Activated naive CD8-positive, alpha-beta T cell treated with anti-CD3 and anti-CD28 coated beads, Interleukin-2, amount 10 ng/mL, durations not matched to agents 7 days and 5 days (primary cell): ENCODE measurements around the gene TEKT5. TPM values are rescaled to one million over a fixed set of nuclear protein-coding genes. Genes with fewer than 3 reads are reported as not detected.

Experiments used
- ATAC-seq: fragments of 150-1000 bp; cut with Tn5 transposase; one replicate; pipeline ENCODE4 v1.10.0; 2021; ENCODE audit warnings: low read depth, moderate library complexity
- POLR2A ChIA-PET: fragments of 350-600 bp; sonication (Branson Sonifier 250); formaldehyde crosslinking; loops from one replicate; lab custom pipeline; 2021; ENCODE audit warnings: antibody characterized with exemption; lab: Charles Lee
- DNase-seq: peaks from one replicate; pipeline ENCODE4 v3.0.0; 2021
- H3K27ac Mint-ChIP-seq: one replicate; pipeline ENCODE4 v1.8.0; 2022; ENCODE audit warnings: mild to moderate bottlenecking, mixed read lengths
- H3K27me3 Mint-ChIP-seq: one replicate; pipeline ENCODE4 v1.8.0; 2022; ENCODE audit warnings: mild to moderate bottlenecking, moderate library complexity, mixed read lengths
- H3K36me3 Mint-ChIP-seq: one replicate; pipeline ENCODE4 v1.8.0; 2021; ENCODE audit warnings: mild to moderate bottlenecking, mixed read lengths
- H3K4me1 Mint-ChIP-seq: one replicate; pipeline ENCODE4 v1.8.0; 2021; ENCODE audit warnings: mixed read lengths
- H3K4me3 Mint-ChIP-seq: one replicate; pipeline ENCODE4 v1.8.0; 2022; ENCODE audit warnings: mild to moderate bottlenecking, moderate library complexity, mixed read lengths
- H3K9me3 Mint-ChIP-seq: one replicate; pipeline ENCODE4 v1.8.0; 2021; ENCODE audit warnings: mixed read lengths
- total RNA-seq, 2 experiments: library from RNA; stranded (reverse); gene quantifications; one replicate each; pipeline ENCODE4 v1.2.3, GENCODE V29; 2021

TEKT5 gene
- total RNA-seq, 2 experiments from 2014 or later = not detected

DNA sequence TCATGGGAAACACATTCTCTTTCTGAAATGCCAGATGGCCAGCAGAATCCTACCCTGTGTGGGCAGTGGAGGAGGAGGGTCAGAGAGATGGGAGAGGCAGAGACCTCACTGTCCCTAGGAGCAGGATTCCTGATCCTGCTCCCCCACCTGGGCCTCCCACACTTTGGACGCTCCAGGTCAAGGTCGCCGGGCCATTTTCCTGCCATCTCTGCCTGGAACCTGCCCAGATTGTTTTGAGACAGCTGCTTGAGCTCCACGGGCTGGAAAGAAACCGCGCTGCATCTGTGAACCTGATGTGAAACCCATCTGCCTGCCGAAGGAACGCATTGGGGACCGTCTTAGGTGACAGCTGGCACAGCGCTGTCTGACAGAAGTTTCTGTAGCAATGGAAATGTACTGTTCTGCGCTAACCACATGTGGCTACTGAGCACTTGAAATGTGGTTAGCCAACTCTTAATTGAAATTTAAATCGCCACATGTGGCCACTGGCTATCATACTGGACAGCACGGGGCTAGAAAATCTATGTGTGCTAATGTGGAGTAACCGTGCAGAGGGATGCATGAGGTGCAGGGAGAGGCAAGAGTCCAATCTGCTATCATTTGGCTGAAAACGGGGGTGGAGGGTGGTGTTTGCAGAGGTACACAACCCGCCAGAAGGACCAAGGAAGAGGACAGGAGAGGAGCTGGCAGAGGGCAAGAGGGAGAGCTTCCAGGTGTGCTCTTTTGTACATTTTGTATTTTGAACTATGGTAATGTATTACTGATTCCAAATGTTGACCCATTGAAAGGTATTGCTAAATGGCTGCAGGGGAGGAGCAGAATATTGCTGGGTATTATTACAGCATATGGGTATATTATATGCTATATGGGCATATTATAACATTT is 33.5 kb upstream of the TEKT5 start:
- DNase-seq (no peak), ATAC-seq (no peak)
- Mint-ChIP-seq H3K27me3 (no peaks in the 10 kb centered on the region), H3K4me1 (no peaks in the 10 kb centered on the region), H3K36me3 (no peaks in the 10 kb centered on the region), H3K9me3 (no peaks in the 10 kb centered on the region), H3K27ac (no peak overlapping the region), H3K4me3 (no peak overlapping the region)
- POLR2A ChIA-PET = no interaction called here

DNA sequence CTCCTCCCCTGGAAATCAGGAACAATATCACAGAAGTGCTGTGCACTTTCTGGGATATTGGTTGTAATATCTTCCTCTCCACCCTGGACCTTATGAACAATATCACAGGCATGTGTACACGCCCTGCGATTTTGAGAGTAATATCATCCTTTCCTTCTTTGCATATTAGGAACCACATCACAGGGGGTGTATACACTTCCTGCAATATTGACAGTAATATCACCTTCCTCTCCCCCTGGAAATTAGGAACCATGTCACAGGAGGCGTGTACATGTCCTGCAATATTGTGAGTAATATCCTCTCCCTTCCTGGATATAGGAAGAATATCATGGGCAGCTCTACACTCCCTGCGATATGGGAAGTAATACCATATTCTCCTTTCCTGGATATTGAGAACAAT is 14.2 kb upstream of the TEKT5 start:
- Mint-ChIP-seq H3K4me1 (no peaks in the 10 kb centered on the region), H3K9me3 (no peaks in the 10 kb centered on the region), H3K36me3 (no peaks in the 10 kb centered on the region), H3K27ac (no peak overlapping the region), H3K4me3 (no peak overlapping the region), H3K27me3 (no peaks in the 10 kb centered on the region)
- POLR2A ChIA-PET = no interaction called here
- ATAC-seq = no peak
- no peak for DNase-seq

DNA sequence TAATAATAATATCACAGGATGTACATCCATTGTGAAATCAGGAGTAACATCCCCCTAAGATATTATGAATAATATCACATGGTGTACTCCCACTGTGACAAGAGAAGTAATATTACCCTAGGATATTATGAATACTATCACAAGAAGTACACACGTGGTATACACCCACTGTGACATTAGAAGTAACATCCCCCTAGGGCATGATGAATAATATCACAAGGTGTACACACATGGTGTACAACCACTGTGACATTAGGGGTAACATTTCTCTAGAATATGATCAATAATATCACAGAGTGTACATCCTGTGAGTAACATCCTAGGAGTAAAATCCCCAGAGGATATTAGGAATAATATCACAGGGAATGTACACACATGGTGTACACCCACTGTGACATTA is 5.0 kb upstream of the TEKT5 start:
- H3K36me3 Mint-ChIP-seq = no peaks in the 10 kb centered on the region
- no peak overlapping the region for H3K4me3 Mint-ChIP-seq
- ATAC-seq (no peak), DNase-seq (no peak)
- no peak overlapping the region for H3K27ac Mint-ChIP-seq
- H3K27me3 Mint-ChIP-seq = no peaks in the 10 kb centered on the region
- POLR2A ChIA-PET = no interaction called here
- no peaks in the 10 kb centered on the region for H3K4me1 Mint-ChIP-seq
- H3K9me3 Mint-ChIP-seq = no peaks in the 10 kb centered on the region

DNA sequence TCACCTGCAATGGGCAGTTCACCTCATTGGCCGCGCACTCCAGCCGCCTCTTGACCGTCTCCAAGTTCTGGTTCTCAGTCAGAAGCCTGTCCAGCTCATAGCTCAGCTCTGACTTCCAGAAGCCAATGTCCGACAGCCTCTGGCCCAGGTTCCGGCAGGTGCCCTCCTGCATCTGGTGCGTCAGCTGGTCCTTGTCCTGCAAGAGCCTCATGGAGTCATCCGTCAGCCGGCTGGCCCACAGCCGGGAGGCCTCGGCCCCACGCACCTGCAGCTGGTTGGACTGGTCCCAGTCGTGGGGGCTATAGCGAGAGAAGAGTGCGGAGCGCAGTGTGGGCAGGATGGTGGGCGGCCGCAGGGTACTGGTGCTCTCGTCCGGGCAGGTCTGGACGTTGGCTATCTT is 424 bp downstream of the TEKT5 start:
- POLR2A ChIA-PET = no interaction called here
- Mint-ChIP-seq H3K27ac (no peak overlapping the region), H3K9me3 (no peaks in the 10 kb centered on the region), H3K4me3 (no peak overlapping the region), H3K4me1 (peaks cover 4% of the 10 kb centered on the region), H3K36me3 (no peaks in the 10 kb centered on the region), H3K27me3 (no peaks in the 10 kb centered on the region)
- ATAC-seq = no peak
- DNase-seq = no peak

DNA sequence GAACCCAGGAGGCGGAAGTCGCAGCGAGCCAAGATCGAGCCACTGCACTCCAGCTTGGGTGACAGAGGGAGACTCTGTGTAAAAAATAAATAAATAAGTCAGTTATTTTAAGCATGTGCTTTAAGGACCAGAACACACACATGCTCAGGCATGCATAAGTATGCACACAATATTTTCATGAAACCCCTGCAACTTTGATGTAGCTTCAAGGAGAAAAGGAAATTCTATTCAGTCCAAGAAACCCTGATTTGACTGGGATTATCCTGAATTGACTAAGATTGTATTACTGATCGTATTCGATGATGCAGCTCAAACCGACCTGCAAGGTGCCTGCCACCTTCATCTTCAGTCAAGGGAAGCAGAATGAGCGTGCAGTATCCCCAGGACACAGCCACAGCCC is 841 bp downstream of the TEKT5 start:
- POLR2A ChIA-PET = no interaction called here
- Mint-ChIP-seq H3K27me3 (no peaks in the 10 kb centered on the region), H3K36me3 (no peaks in the 10 kb centered on the region), H3K27ac (no peak overlapping the region), H3K9me3 (no peaks in the 10 kb centered on the region), H3K4me1 (peaks cover 4% of the 10 kb centered on the region), H3K4me3 (no peak overlapping the region)
- ATAC-seq (no peak), DNase-seq (no peak)

DNA sequence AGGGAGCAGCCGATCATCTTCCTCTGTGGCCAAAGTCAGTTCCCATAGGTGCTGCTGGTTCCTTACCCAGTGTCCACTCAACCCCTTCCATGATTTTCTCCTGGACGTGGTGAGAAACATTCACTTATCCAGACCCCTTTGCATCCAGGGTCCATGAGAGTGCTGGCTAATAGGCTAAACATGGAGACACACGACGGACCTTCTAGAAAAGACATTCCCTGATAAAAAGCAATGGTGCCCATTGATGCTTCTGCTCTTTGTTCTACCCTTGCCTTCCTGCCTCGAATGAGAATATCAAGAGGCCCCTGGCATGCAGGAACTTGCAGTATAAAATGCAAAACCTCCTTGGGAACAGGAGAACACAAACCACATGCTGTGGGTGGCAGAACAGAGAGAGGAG is 2.3 kb downstream of the TEKT5 start:
- POLR2A ChIA-PET = no interaction called here
- no peak for ATAC-seq
- H3K27me3 Mint-ChIP-seq = no peaks in the 10 kb centered on the region
- no peak overlapping the region for H3K27ac Mint-ChIP-seq
- H3K9me3 Mint-ChIP-seq = no peaks in the 10 kb centered on the region
- H3K4me3 Mint-ChIP-seq = no peak overlapping the region
- no peak for DNase-seq
- no peaks in the 10 kb centered on the region for H3K36me3 Mint-ChIP-seq
- H3K4me1 Mint-ChIP-seq = peaks cover 4% of the 10 kb centered on the region

DNA sequence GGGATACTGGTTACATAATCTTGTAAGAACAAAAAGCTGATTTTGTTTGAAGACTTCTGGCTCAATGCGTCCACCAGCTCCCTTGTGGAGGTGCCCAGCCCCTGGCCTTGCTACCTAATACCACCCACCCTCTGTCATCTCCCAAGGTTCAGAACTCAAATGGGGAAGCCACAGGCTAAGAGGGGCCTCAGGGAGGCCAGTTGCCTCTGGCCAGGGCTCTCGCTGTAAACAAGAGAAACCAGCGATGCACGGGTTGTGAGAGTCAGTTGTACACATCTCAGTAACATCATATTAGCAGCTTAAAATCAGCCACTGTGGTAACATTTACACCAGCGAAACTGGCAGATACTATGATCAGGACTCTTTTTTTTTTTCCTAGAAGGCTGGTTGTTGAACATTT is 6.0 kb downstream of the TEKT5 start:
- DNase-seq = no peak
- Mint-ChIP-seq H3K4me1 (peaks cover 4% of the 10 kb centered on the region), H3K27ac (no peak overlapping the region), H3K4me3 (no peak overlapping the region), H3K27me3 (peaks cover 4% of the 10 kb centered on the region), H3K36me3 (no peaks in the 10 kb centered on the region), H3K9me3 (no peaks in the 10 kb centered on the region)
- POLR2A ChIA-PET = no interaction called here
- no peak for ATAC-seq

DNA sequence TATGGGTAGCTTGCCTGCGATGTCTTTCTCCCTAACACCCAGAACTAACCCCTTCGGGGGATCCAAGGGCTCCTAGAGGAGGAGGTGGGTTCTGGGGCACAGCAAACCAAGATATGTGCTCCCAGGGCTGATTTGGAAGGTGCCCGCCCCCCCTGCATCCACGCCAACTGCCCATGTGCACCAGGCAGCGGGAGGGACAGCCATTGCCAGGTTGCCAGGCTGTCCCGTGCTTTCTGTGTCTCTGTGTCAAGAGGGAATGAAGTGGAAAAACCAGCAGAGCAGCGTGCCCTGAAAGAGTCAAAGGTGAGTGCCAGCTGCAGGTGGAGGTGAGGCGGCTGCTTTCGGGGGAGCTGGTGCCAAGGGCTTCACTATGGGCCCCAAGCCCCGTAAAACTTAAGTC is 6.4 kb downstream of the TEKT5 start:
- Mint-ChIP-seq H3K36me3 (no peaks in the 10 kb centered on the region), H3K4me3 (no peak overlapping the region), H3K27ac (no peak overlapping the region), H3K9me3 (no peaks in the 10 kb centered on the region), H3K4me1 (peaks cover 4% of the 10 kb centered on the region), H3K27me3 (peaks cover 4% of the 10 kb centered on the region)
- no peak for ATAC-seq
- POLR2A ChIA-PET = no interaction called here
- DNase-seq = no peak

DNA sequence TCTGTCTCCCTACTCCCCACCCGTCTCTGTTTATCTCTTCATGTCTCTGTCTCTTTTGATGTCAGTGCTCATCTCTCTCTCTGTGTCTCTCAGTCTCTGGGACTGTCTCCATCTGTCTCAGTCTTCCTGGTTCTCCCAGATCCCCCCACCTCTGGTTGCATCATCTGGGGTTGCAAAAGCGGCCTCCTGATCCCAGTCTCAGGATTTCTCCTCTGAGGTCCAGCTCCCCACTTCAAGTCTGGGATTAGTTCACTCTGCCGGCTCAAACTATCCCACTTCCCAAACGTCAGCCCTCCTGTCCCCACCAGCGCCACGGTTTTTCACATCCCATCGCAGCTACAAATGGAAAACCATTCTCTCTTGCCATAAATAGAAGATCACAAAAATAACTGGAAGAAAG is 9.0 kb downstream of the TEKT5 start:
- Mint-ChIP-seq H3K4me1 (peaks cover 4% of the 10 kb centered on the region), H3K4me3 (no peak overlapping the region), H3K27ac (no peak overlapping the region), H3K9me3 (no peaks in the 10 kb centered on the region), H3K27me3 (peaks cover 4% of the 10 kb centered on the region), H3K36me3 (no peaks in the 10 kb centered on the region)
- DNase-seq (no peak), ATAC-seq (no peak)
- POLR2A ChIA-PET = no interaction called here

DNA sequence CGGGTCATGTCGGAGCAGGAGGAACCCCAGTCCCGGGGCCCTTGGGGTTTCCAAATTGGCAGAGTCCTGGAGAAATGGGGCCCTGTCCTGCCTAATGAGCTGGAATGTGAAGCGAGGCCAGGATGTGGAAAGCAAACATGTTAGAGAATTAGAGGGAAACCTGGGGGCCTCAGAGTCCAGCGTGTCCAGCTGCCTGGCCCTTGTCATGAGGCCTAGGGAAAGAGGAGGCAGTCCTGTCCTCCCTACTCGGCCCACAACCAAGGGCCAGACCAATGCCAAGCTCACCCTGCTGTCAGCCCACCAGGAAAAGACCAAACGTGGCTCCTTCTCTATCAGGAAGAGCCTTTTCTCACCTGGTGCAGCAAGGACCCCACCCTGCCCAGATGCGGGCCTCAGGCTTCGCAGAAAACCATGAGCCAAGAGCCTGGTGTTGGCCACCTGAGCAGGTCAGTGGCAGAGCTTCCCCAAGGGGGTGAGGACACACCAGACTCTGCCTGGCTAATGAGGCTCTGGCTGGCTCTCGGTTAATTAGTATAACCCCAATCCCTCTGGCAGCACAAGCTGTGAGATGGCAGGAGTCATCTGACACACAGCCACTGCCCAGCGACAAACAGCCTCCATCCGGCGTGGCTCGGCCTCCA is 10.1 kb downstream of the TEKT5 start:
- peaks cover 4% of the 10 kb centered on the region for H3K27me3 Mint-ChIP-seq
- ATAC-seq (no peak), DNase-seq (no peak)
- no peaks in the 10 kb centered on the region for H3K4me1 Mint-ChIP-seq
- no peak overlapping the region for H3K27ac Mint-ChIP-seq
- no peaks in the 10 kb centered on the region for H3K9me3 Mint-ChIP-seq
- H3K36me3 Mint-ChIP-seq = no peaks in the 10 kb centered on the region
- POLR2A ChIA-PET = no interaction called here
- no peak overlapping the region for H3K4me3 Mint-ChIP-seq

DNA sequence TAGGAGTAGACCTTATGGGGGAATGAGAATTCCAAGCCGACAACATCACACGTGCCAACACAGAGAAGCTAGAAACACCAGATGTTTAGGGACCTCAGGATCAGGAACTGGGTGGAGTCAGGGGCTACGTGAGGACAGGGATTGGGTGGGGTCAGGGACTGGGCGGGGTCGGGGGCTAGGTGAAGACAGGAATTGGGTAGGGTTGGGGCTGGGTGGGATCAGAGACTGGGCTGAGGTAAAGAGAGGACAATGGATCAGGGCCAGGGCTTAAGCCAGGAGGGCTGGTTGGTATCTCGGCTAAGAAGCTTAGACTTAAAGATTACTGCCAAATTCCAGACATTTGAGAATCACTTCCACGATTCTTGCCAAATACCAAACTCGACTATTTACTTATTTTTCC is 11.6 kb downstream of the TEKT5 start:
- Mint-ChIP-seq H3K27me3 (peaks cover 4% of the 10 kb centered on the region), H3K4me1 (no peaks in the 10 kb centered on the region), H3K4me3 (no peak overlapping the region), H3K9me3 (no peaks in the 10 kb centered on the region), H3K27ac (no peak overlapping the region), H3K36me3 (no peaks in the 10 kb centered on the region)
- ATAC-seq (no peak), DNase-seq (no peak)
- POLR2A ChIA-PET = no interaction called here

DNA sequence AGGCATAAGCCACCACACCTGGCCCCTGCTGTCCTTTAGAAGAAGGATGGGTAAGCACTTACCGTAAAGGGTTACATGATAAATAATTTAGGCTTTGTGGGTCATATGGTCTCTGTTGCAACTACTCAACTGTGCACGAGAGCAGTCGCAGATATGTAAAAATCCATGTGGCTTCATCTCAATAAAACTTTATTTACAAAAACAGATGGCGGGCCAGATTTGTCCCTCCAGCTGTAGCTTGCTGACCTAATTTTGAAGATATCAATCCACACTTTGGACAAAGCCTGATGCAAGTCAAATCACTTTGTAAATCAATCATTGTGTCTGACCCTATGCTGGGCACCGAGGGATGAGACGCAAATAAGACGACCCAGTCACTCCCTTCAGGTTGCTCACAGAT is 12.1 kb downstream of the TEKT5 start:
- Mint-ChIP-seq H3K4me1 (no peaks in the 10 kb centered on the region), H3K36me3 (no peaks in the 10 kb centered on the region), H3K9me3 (no peaks in the 10 kb centered on the region), H3K4me3 (no peak overlapping the region), H3K27me3 (peaks cover 4% of the 10 kb centered on the region), H3K27ac (no peak overlapping the region)
- DNase-seq (no peak), ATAC-seq (no peak)
- POLR2A ChIA-PET = no interaction called here

DNA sequence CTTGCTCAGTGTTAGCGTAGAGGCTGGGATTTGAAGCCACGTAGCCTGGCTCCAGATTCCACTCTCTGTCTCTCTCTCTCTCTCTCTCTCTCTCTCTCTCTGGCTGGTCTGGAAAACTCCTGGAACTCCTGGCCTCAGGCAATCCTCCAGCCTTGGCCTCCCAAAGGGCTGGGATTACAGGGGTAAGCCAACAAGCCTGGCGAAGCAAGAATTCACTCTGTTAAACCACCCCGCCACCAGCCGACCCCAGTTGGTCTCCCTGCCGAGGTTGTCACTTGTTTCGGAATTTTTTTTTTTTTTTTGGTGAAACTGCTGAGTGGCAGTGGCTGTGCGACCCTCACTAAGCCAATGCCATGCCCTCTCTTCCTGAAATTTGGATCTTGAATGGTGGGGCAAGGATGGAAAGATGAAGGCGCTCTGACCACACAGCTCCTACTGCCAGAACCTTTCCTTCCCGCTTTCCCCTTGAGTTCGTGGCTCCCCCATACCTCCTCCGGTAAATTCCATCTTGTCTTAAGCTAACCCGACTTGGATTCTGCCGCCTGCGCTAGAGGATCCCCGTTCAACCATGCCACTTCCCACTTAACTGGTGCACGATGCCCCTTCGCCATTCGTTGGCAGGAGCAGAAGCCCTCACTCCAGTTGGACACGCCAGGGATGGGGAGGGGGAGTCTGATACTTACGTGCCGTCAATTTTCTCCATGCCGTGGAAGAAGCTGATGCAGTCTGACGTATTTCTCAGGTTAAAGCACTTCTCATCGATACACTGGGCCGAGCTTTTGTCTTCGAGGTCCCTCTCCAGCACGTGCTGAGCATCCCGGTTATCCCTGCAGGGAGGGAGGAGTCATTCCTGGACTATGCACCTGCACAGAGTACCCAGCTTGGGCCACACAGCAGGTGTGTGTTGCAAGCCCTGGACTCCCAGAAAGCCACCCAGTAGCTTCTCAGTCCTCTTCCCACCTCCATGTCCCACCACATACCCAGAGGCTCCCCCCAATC is 13.1 kb downstream of the TEKT5 start:
- Mint-ChIP-seq H3K9me3 (no peaks in the 10 kb centered on the region), H3K27me3 (peaks cover 4% of the 10 kb centered on the region), H3K4me1 (no peaks in the 10 kb centered on the region), H3K36me3 (no peaks in the 10 kb centered on the region), H3K27ac (no peak overlapping the region), H3K4me3 (no peak overlapping the region)
- no peak for DNase-seq
- POLR2A ChIA-PET = no interaction called here
- no peak for ATAC-seq
